ENCODE measurements around the gene SLC23A2.

- no peak for TF ChIP-seq RAD21 (IDR thresholded peaks at IDR 0.05; ENCODE audit: low read depth)
- no peak for TF ChIP-seq ELF1 (IDR thresholded peaks at IDR 0.05; ENCODE audit: borderline replicate concordance, low read depth)
- TF ChIP-seq EZH2phosphoT487 (IDR thresholded peaks at IDR 0.05; ENCODE audit: borderline replicate concordance): no peak
- no peak for TF ChIP-seq EZH2 (IDR thresholded peaks at IDR 0.05)
- no peak for TF ChIP-seq SP1 (IDR thresholded peaks at IDR 0.05; ENCODE audit: low read depth)
- TF ChIP-seq POLR2AphosphoS5 (IDR thresholded peaks at IDR 0.05; ENCODE audit: low read depth, low read length): no peak
- TF ChIP-seq CTCF (IDR thresholded peaks at IDR 0.05 in 2 of 3, conservative IDR thresholded peaks at IDR 0.05 in 1 of 3; ENCODE audit: borderline replicate concordance in 1 of 3, insufficient read depth in 1 of 3, low read depth in 2 of 3, low read length in 2 of 3): no peak
- TF ChIP-seq MAX (IDR thresholded peaks at IDR 0.05): no peak
- TF ChIP-seq ZNF274 (IDR thresholded peaks at IDR 0.05; ENCODE audit: low read depth, low read length): no peak
- TF ChIP-seq EGR1 (IDR thresholded peaks at IDR 0.05; ENCODE audit: low read depth): no peak
- TF ChIP-seq POLR2A (IDR thresholded peaks at IDR 0.05; ENCODE audit: borderline replicate concordance, extremely low read depth, insufficient read depth, insufficient read length): no peak
- no peak for TF ChIP-seq CEBPB (IDR thresholded peaks at IDR 0.05; ENCODE audit: low read depth)
Observed at GRCh38 chr20:5031206-5031557, 29.9 kb upstream of the SLC23A2 start.
